Pancreas (tissue), 10 donors: ENCODE measurements around the gene TRPM1. TPM values are rescaled to one million over a fixed set of nuclear protein-coding genes. Genes with fewer than 3 reads are reported as not detected.

ENCODE experiments used
- ATAC-seq, 4 donors: fragments of 200-7000 bp; cut with Tn5 transposase; one replicate each; pipeline versions ENCODE4 v1.8.0 to v1.9.1; 2020; ENCODE audit warnings: mild to moderate bottlenecking in 4 of 4, moderate library complexity in 4 of 4
- DNase-seq, 6 donors: peaks; one replicate each; pipeline ENCODE4 v3.0.0-alpha.2; 2020
- FAIRE-seq: peaks from 2 replicates; lab custom pipeline; 2012; peaks lifted over from hg19 to GRCh38; lab: Jason Lieb, UNC
- H3K27ac ChIP-seq, 4 donors: fragments of 200-600 bp; sonication (generic); 1 replicate in 3 of 4; 2 replicates in 1 of 4; pipeline versions ENCODE4 v1.5.0 to v1.8.0; 2020
- H3K27me3 ChIP-seq, 4 donors: fragments of 200-600 bp; one replicate each; pipeline ENCODE4 v1.8.0; 2021
- H3K36me3 ChIP-seq, 3 donors: fragments of 200-600 bp; sonication (generic) in 1 of 3; one replicate each; pipeline versions ENCODE4 v1.5.0 to v1.8.0; 2020 to 2021
- H3K4me1 ChIP-seq, 3 donors: fragments of 200-600 bp; one replicate each; pipeline ENCODE4 v1.8.0; 2021
- H3K4me3 ChIP-seq, 4 donors: fragments of 200-600 bp; sonication (generic) in 2 of 4; one replicate each; pipeline versions ENCODE4 v1.5.0 to v1.8.0; 2020 to 2021
- H3K9me3 ChIP-seq, 4 donors: fragments of 200-600 bp; one replicate each; pipeline ENCODE4 v1.8.0; 2021
- WGBS, 2 donors: extraction: QIAGEN DNeasy Blood & Tissue Kit; methylation state at CpG; one replicate each; pipeline ENCODE4 v1.1.7; 2013; 5-methylcytosine and 5-hydroxymethylcytosine counted together
- intact Hi-C, 3 donors: fragments of 100-400 bp; cut with DNase I; formaldehyde crosslinking; loops; one replicate each; pipeline versions ENCODE4 v1.11.1 to v1.14.2; 2022
- polyA plus RNA-seq, 2 donors: library from polyadenylated mRNA; stranded (reverse); fragments of 200-250 nt; gene quantifications; one replicate each; pipeline ENCODE4 v1.2.3, GENCODE V29; 2013
- total RNA-seq, 6 donors: library from RNA; stranded (reverse); fragmentation: NEBNext Ultra II Directional in 4 of 6; extraction: Animal tissue kit (Norgen Biotek cat#: 25700) in 4 of 6; gene quantifications; one replicate each; pipeline versions ENCODE4 v1.2.1 to v1.2.4, GENCODE V29; 2021 to 2023
- TF ChIP-seq, protein P1 (sequence below), 4 donors: fragments of 200-600 bp; sonication (generic) in 3 of 4; IDR thresholded peaks; one replicate each; pipeline versions ENCODE4 v1.5.0 to v1.8.0; 2021; ENCODE audit warnings: antibody characterized with exemption in 4 of 4
- donor health status: healthy with polysubstance abuse.
- donor health status: DM: no; HTN: no; CAD: no; lungs with moderate emphysema.
- donor health status: DM: no; HTN: no; CAD: no.
- donor health status: control.
- donor health status: control.
- donor health status: Bipolar disorder and iron deficiency.
- donor health status: DM: yes; HTN: yes; CAD: no.
- donor health status: DM: no; HTN: no; CAD: no.
- donor health status: DM: no; HTN: no; CAD: no.
- donor health status: DM: yes; HTN: yes; CAD: no.

The TRPM1 gene
- total and polyA plus RNA-seq, 8 donors: 0.04 TPM; not detected in 7

DNA sequence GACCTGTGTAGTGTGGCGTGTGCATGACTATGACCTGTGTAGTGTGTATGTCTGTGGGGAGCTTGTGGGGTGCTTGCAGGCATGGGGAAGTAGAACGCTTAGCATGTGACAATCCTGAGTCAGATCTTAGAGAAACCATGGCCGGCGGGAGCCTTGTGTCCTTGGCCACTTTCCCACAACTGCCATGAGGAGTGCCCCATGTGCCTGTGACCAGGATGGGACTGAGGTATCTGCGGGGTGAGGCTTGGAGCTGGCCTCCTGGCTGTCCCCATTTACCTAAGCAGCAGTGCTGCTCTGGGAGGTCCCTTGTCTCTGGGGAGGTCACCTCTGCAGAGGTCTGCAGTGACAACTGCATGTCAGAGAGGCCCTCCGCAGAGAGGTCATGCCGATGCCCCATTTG, 23.6 kb downstream of the TRPM1 start:
- no peaks in the 10 kb centered on the region for H3K36me3 ChIP-seq
- H3K27me3 ChIP-seq: no peaks in the 10 kb centered on the region
- H3K4me1 ChIP-seq: peaks cover 0 to 6% (median 0%) of the 10 kb centered on the region in 3 donors
- H3K9me3 ChIP-seq: no peaks in the 10 kb centered on the region
- ATAC-seq (no peak), DNase-seq (no peak), FAIRE-seq (no peak)
- H3K4me3 ChIP-seq: no peak overlapping the region
- intact Hi-C loops: no loop called here
- no peak overlapping the region for H3K27ac ChIP-seq
- TF ChIP-seq, protein P1, sequence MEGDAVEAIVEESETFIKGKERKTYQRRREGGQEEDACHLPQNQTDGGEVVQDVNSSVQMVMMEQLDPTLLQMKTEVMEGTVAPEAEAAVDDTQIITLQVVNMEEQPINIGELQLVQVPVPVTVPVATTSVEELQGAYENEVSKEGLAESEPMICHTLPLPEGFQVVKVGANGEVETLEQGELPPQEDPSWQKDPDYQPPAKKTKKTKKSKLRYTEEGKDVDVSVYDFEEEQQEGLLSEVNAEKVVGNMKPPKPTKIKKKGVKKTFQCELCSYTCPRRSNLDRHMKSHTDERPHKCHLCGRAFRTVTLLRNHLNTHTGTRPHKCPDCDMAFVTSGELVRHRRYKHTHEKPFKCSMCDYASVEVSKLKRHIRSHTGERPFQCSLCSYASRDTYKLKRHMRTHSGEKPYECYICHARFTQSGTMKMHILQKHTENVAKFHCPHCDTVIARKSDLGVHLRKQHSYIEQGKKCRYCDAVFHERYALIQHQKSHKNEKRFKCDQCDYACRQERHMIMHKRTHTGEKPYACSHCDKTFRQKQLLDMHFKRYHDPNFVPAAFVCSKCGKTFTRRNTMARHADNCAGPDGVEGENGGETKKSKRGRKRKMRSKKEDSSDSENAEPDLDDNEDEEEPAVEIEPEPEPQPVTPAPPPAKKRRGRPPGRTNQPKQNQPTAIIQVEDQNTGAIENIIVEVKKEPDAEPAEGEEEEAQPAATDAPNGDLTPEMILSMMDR (IDR thresholded peaks at IDR 0.05): no peak
- 75 to 83% methylated on average over 7 of the region's 7 CpGs for WGBS, 2 donors

DNA sequence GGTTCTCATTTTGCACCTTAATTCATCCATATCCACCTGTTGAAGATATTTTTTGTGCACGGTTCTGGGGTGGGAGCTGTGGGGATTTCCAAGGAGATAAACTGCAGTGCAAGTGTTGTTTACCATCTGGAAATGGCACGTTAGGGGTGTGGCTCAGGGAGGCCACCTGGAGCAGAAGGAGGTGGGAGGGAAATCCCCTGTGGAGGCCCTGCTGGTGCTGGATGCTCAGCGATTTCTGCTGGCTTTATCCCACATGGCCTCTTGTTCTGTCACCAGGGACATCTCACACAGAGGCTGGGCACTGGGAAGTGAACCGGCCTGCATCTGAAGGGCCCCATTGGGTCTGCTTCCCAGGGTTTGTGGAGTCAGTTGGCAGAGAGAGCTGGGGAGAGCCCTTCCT, 24.3 kb downstream of the TRPM1 start:
- DNase-seq: no peak
- ATAC-seq: peak in 1 of 4 donors; percentile 45
- H3K4me1 ChIP-seq: no peaks in the 10 kb centered on the region
- intact Hi-C loops: no loop called here
- 32% methylated on average over 4 of the region's 4 CpGs for WGBS, 2 donors
- no peak overlapping the region for H3K27ac ChIP-seq
- H3K36me3 ChIP-seq: no peaks in the 10 kb centered on the region
- FAIRE-seq: no peak
- no peaks in the 10 kb centered on the region for H3K9me3 ChIP-seq
- H3K27me3 ChIP-seq: no peaks in the 10 kb centered on the region
- H3K4me3 ChIP-seq: no peak overlapping the region
- TF ChIP-seq, protein P1 (IDR thresholded peaks at IDR 0.05): no peak

DNA sequence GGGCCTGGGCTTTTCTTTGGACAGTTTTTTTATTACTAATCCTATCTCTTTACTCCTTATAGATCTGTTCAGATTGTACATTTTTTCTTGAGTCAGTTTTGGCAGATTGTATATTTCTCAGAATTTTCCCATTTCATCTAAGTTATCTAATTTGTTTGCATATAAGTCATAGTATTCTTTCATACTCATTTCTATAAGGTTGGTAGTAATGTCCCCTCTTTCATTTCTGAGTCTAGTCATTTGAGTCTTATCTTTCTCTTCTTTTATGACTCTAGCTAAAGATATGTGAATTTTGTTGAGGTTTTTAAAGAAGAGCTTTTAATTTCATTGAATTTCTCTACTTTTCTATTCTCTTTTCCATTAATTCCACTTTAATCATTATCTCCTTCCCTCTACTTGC, 27.2 kb downstream of the TRPM1 start:
- H3K27ac ChIP-seq: no peak overlapping the region
- TF ChIP-seq, protein P1 (IDR thresholded peaks at IDR 0.05): no peak
- intact Hi-C loops: no loop called here
- H3K27me3 ChIP-seq: no peaks in the 10 kb centered on the region
- FAIRE-seq: no peak
- H3K36me3 ChIP-seq: no peaks in the 10 kb centered on the region
- ATAC-seq: no peak
- no peaks in the 10 kb centered on the region for H3K9me3 ChIP-seq
- no peaks in the 10 kb centered on the region for H3K4me1 ChIP-seq
- H3K4me3 ChIP-seq: no peak overlapping the region
- DNase-seq: no peak

DNA sequence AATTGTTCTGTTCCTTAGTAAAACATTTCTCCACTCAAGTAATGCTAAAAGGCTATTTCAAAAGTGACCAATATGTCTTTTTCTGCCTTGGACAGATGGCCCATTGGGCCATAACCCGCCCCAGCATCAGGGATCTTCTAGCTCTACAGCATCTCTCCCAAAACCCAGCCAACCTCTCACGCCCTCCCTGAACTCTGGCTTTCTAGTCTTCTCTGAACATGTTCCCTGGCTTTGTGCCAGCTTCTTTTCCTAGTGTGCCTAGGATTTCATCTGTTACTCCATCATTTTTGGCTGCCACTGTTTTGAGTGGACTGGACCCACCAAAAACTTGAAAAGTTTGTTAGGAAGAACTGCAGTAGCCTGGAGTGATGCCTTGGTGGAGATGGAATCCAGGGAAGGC, 30.7 kb downstream of the TRPM1 start:
- Histone ChIP-seq H3K27me3 (no peaks in the 10 kb centered on the region), H3K9me3 (no peaks in the 10 kb centered on the region), H3K36me3 (no peaks in the 10 kb centered on the region), H3K27ac (no peak overlapping the region), H3K4me1 (no peaks in the 10 kb centered on the region), H3K4me3 (no peak overlapping the region)
- no peak for ATAC-seq
- TF ChIP-seq, protein P1 (IDR thresholded peaks at IDR 0.05): no peak
- 89% methylated on average over 2 of the region's 2 CpGs for WGBS, 2 donors
- intact Hi-C loops: no loop called here
- peak in 1 of 6 donors; percentile 9 for DNase-seq
- FAIRE-seq: no peak

DNA sequence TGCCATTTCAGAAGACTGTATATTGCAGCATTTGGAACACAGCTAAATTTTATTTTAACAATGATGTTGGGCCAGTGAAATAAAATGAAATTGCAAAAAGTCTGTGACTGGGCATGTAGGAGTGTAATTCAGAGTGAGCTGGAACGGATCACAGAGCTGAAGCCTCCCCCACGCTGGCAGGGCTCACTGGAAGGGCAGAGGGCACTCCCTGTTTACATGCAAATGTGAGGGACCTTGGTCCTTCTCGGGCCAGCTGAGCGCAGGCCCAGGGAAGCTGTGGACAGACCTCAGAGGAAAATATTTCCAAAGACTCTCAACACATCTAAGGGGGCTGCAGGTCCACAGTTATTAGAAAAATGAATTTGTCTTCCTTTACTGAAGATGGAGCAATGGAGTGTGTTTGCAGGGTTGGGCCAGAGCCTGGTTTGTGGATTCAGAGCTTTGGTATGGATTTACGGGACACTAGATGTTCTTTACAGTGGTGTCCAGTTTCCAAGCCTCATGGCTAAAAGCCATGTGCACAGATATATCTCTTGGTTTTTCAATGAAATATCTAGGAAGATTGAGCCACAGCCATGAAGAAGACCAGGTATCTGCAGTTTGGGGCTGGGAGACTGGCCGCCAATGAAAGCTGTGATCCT, 32.0 kb downstream of the TRPM1 start:
- no peak for FAIRE-seq
- Histone ChIP-seq H3K4me1 (no peaks in the 10 kb centered on the region), H3K4me3 (no peak overlapping the region), H3K9me3 (no peaks in the 10 kb centered on the region), H3K27ac (no peak overlapping the region), H3K36me3 (no peaks in the 10 kb centered on the region), H3K27me3 (no peaks in the 10 kb centered on the region)
- ATAC-seq: peak in 3 of 4 donors; percentile 38 to 46 (median 43)
- intact Hi-C loops: no loop called here
- TF ChIP-seq, protein P1 (IDR thresholded peaks at IDR 0.05): no peak
- 55 to 56% methylated on average over 6 of the region's 6 CpGs for WGBS, 2 donors
- peak in 1 of 6 donors; percentile 12 for DNase-seq
